IPS-NIHi11 (cell line): ENCODE results near the gene LVRN.
A peak's percentile ranks its signal among the peaks of the same experiment; 100 is the strongest.

ENCODE experiments used
- DNase-seq: peaks from one replicate; pipeline ENCODE4 v3.0.0; 2012; ENCODE audit warnings: mixed read lengths, low spot score

Gene LVRN

GRCh38 chr5:115956957-115957356 lies 5.3 kb upstream of the LVRN start:
- no peak for DNase-seq

- peak; percentile 23 for DNase-seq
These were observed 665 bp upstream of the LVRN start for GRCh38 chr5:115961381-115962238.

GRCh38 chr5:115962565-115963402 lies 509 bp downstream of the LVRN start:
- DNase-seq: peak; percentile 51

GRCh38 chr5:115963566-115963965 lies 1.3 kb downstream of the LVRN start:
- peak; percentile 25 for DNase-seq

GRCh38 chr5:115968770-115969169 lies 6.5 kb downstream of the LVRN start:
- DNase-seq: no peak

- DNase-seq: no peak
These were observed 14.8 kb downstream of the LVRN start for GRCh38 chr5:115977096-115977495.

- DNase-seq: no peak
These were observed 15.7 kb downstream of the LVRN start for GRCh38 chr5:115977988-115978387.

GRCh38 chr5:115978779-115979178 lies 16.5 kb downstream of the LVRN start:
- DNase-seq: no peak

GRCh38 chr5:115979201-115980041 lies 17.1 kb downstream of the LVRN start:
- DNase-seq: no peak

- DNase-seq: no peak
These were observed 21.2 kb downstream of the LVRN start for GRCh38 chr5:115983519-115983918.

GRCh38 chr5:115985802-115986757 lies 23.8 kb downstream of the LVRN start:
- DNase-seq: no peak

GRCh38 chr5:115988002-115988401 lies 25.7 kb downstream of the LVRN start:
- no peak for DNase-seq

GRCh38 chr5:115992848-115993350 lies 30.6 kb downstream of the LVRN start:
- DNase-seq: no peak

- DNase-seq: no peak
These were observed 33.1 kb downstream of the LVRN start for GRCh38 chr5:115995351-115995750.

GRCh38 chr5:116002116-116002906 lies 40.0 kb downstream of the LVRN start:
- DNase-seq: no peak

- no peak for DNase-seq
These were observed 42.0 kb downstream of the LVRN start for GRCh38 chr5:116004248-116004647.

- DNase-seq: no peak
These were observed 47.5 kb downstream of the LVRN start for GRCh38 chr5:116009806-116010205.

GRCh38 chr5:116011046-116011445 lies 48.8 kb downstream of the LVRN start:
- no peak for DNase-seq

- DNase-seq: no peak
These were observed 51.0 kb downstream of the LVRN start for GRCh38 chr5:116013207-116013785.

- no peak for DNase-seq
These were observed 51.7 kb downstream of the LVRN start for GRCh38 chr5:116013936-116014335.
